Measurements from ENCODE around the gene EIF4B.
"Not testable (repeated sequence)": the region's sequence is repeated elsewhere in the genome, so short reads cannot be mapped to it uniquely, and the experiment has no call there.

Gene EIF4B

GRCh38 chr12:53025250-53025649 lies 19.0 kb downstream of the EIF4B start (continued):
- no peak for TF ChIP-seq TCF4 (CRISPR knock-in tag; IDR thresholded peaks at IDR 0.05; ENCODE audit: borderline replicate concordance)
- no peak for TF ChIP-seq ARNTL (CRISPR knock-in tag; IDR thresholded peaks at IDR 0.05; ENCODE audit: borderline replicate concordance, low read depth)
- TF ChIP-seq PATZ1 (CRISPR knock-in tag; IDR thresholded peaks at IDR 0.05; ENCODE audit: borderline replicate concordance): no peak
- no peak for TF ChIP-seq ZFP30 (CRISPR knock-in tag; IDR thresholded peaks at IDR 0.05)
- no peak for TF ChIP-seq TOX (CRISPR knock-in tag; IDR thresholded peaks at IDR 0.05; ENCODE audit: borderline replicate concordance)
- TF ChIP-seq OSR1 (CRISPR knock-in tag; IDR thresholded peaks at IDR 0.05): no peak
- no peak for TF ChIP-seq CSDC2 (CRISPR knock-in tag; IDR thresholded peaks at IDR 0.05)
- TF ChIP-seq ESRRG (CRISPR knock-in tag; IDR thresholded peaks at IDR 0.05): no peak
- no peak for TF ChIP-seq RARB (CRISPR knock-in tag; IDR thresholded peaks at IDR 0.05)
- TF ChIP-seq, protein P1, sequence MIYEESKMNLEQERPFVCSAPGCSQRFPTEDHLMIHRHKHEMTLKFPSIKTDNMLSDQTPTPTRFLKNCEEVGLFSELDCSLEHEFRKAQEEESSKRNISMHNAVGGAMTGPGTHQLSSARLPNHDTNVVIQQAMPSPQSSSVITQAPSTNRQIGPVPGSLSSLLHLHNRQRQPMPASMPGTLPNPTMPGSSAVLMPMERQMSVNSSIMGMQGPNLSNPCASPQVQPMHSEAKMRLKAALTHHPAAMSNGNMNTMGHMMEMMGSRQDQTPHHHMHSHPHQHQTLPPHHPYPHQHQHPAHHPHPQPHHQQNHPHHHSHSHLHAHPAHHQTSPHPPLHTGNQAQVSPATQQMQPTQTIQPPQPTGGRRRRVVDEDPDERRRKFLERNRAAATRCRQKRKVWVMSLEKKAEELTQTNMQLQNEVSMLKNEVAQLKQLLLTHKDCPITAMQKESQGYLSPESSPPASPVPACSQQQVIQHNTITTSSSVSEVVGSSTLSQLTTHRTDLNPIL (CRISPR knock-in tag; IDR thresholded peaks at IDR 0.05; ENCODE audit: low read depth): no peak

- ATAC-seq: not testable (repeated sequence)
These were observed 20.8 kb downstream of the EIF4B start for GRCh38 chr12:53027014-53027413.

DNA sequence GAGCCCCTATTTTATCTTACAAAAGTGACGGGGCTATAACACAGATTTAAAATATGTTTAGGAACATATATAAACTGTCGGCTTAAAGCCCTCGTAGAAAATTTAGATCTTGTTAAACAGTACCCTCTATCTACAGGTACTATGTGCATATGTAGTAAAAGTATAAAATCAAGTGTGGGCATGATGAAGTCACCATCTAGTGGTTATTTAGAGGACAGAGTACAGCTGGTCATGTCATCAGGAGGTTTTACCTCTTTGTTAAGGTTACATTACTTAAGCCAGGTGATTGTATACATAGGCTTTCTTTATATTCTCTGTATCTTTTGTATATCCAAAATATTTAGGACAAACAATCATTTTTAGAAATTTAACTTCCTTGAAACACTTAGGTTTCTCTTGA lies 25.4 kb downstream of the EIF4B start:
- ATAC-seq: peak; percentile 29; the same call in 1 of the 3 replicates
- no peak for TF ChIP-seq OSR1 (CRISPR knock-in tag; IDR thresholded peaks at IDR 0.05)
- TF ChIP-seq CSRNP3 (CRISPR knock-in tag; IDR thresholded peaks at IDR 0.05): no peak
- no peak for TF ChIP-seq TCF4 (CRISPR knock-in tag; IDR thresholded peaks at IDR 0.05; ENCODE audit: borderline replicate concordance)
- TF ChIP-seq TSHZ2 (CRISPR knock-in tag; IDR thresholded peaks at IDR 0.05): no peak
- no peak for TF ChIP-seq SNAI2 (CRISPR knock-in tag; IDR thresholded peaks at IDR 0.05)
- no peak for TF ChIP-seq GLIS3 (CRISPR knock-in tag; IDR thresholded peaks at IDR 0.05)
- TF ChIP-seq CSDC2 (CRISPR knock-in tag; IDR thresholded peaks at IDR 0.05): no peak
- no peak for TF ChIP-seq ARNTL (CRISPR knock-in tag; IDR thresholded peaks at IDR 0.05; ENCODE audit: borderline replicate concordance, low read depth)
- TF ChIP-seq, protein P1 (CRISPR knock-in tag; IDR thresholded peaks at IDR 0.05; ENCODE audit: low read depth): no peak
- TF ChIP-seq ZNF565 (CRISPR knock-in tag; conservative IDR thresholded peaks at IDR 0.05; ENCODE audit: low read depth): no peak
- TF ChIP-seq, protein P2, sequence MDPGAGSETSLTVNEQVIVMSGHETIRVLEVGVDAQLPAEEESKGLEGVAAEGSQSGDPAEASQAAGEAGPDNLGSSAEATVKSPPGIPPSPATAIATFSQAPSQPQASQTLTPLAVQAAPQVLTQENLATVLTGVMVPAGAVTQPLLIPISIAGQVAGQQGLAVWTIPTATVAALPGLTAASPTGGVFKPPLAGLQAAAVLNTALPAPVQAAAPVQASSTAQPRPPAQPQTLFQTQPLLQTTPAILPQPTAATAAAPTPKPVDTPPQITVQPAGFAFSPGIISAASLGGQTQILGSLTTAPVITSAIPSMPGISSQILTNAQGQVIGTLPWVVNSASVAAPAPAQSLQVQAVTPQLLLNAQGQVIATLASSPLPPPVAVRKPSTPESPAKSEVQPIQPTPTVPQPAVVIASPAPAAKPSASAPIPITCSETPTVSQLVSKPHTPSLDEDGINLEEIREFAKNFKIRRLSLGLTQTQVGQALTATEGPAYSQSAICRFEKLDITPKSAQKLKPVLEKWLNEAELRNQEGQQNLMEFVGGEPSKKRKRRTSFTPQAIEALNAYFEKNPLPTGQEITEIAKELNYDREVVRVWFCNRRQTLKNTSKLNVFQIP (CRISPR knock-in tag; IDR thresholded peaks at IDR 0.05; ENCODE audit: borderline replicate concordance, low read depth): no peak
- no peak for TF ChIP-seq PPARA (CRISPR knock-in tag; IDR thresholded peaks at IDR 0.05; ENCODE audit: borderline replicate concordance)

- ATAC-seq: not testable (repeated sequence)
These were observed 27.6 kb downstream of the EIF4B start for GRCh38 chr12:53033832-53034231.

All from SK-N-SH treated with all-trans-retinoic acid at 6 μM for 48 hours (cell line).